Testis (tissue), 2 donors: ENCODE data around the gene PAPSS2.

Experiments used
- POLR2A ChIP-seq: fragments of 450-650 bp; IDR thresholded peaks from one replicate; pipeline ENCODE4 v1.6.1; 2017; ENCODE audit warnings: antibody characterized with exemption, mild to moderate bottlenecking, moderate library complexity
- TF ChIP-seq, protein P1 (sequence below), 3 experiments: fragments of 450-650 bp in 2 of 3; fragments of 200-600 bp in 1 of 3; sonication (generic) in 1 of 3; IDR thresholded peaks; one replicate each; pipeline ENCODE4 v1.5.1; 2016 to 2019; ENCODE audit warnings: antibody characterized with exemption in 3 of 3, mild to moderate bottlenecking in 2 of 3, moderate library complexity in 1 of 3

- TF ChIP-seq, protein P1, sequence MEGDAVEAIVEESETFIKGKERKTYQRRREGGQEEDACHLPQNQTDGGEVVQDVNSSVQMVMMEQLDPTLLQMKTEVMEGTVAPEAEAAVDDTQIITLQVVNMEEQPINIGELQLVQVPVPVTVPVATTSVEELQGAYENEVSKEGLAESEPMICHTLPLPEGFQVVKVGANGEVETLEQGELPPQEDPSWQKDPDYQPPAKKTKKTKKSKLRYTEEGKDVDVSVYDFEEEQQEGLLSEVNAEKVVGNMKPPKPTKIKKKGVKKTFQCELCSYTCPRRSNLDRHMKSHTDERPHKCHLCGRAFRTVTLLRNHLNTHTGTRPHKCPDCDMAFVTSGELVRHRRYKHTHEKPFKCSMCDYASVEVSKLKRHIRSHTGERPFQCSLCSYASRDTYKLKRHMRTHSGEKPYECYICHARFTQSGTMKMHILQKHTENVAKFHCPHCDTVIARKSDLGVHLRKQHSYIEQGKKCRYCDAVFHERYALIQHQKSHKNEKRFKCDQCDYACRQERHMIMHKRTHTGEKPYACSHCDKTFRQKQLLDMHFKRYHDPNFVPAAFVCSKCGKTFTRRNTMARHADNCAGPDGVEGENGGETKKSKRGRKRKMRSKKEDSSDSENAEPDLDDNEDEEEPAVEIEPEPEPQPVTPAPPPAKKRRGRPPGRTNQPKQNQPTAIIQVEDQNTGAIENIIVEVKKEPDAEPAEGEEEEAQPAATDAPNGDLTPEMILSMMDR (IDR thresholded peaks at IDR 0.05): no peak
- no peak for TF ChIP-seq POLR2A
Measured at GRCh38 chr10:87668324-87669074, 8.8 kb downstream of the PAPSS2 start.
